Measurements from ENCODE around the gene TSR1.

TSR1 gene

GRCh38 chr17:2275722-2276121, 60.5 kb downstream of the TSR1 start:
- DNase-seq, result no peak

GRCh38 chr17:2274414-2274813, 61.8 kb downstream of the TSR1 start:
- no peak for DNase-seq

Measured in stimulated activated CD4-positive, alpha-beta T cell treated with anti-CD3 and anti-CD28 coated beads, Interleukin-4, amount 100 ng/mL, for 24 hours (primary cell).